ENCODE results near the gene CHGA. TPM values are rescaled to one million over a fixed set of nuclear protein-coding genes. Genes with fewer than 3 reads are reported as not detected.

The CHGA gene
- polyA plus RNA-seq, 1 experiment: not detected

DNA sequence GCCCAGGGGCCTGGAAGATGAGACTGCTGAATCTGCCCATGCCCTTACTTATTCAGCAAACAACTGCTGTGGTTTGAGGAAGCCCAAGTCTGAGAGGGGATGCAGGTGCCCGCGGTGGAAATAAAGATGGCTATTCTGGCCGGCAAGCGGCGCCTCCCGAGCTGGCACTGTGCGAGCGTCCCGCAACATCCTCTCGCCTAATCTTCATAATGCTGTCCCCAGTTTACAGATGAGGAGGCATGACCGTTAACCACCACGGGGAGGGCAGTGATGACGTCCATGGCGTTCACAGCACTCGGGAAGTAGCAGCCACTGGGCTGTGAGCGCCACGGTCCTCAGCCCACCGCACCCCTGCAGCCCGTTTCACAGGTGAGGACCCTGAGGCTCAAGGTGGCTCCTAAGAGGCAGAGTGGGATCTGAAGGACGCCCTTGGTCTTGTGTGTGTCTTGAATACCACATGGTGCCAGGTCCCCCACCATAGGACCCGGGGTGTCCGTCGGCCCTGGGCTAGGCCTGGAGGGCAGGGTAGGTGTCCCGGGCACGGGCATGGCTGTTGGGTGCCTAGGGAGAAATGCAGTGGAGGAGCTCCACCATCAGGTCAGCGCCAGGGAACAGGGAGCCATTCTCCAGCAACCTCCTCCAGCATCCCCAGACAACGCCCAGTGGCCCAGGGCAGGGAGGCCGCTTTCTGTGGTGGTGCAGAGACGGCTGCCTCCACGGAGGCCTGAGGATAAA, 20.2 kb downstream of the CHGA start:
- ChIA-PET CTCF (interaction anchor here (0.8 to 1.9 kb wide), 2 partner anchors 170 to 217 kb away, joined by 5 to 11 read pairs; no protein-coding TSS in a partner anchor), POLR2A (no interaction called here)
- H3K27ac ChIP-seq (ENCODE audit: low read depth, low read length): no peak overlapping the region

DNA sequence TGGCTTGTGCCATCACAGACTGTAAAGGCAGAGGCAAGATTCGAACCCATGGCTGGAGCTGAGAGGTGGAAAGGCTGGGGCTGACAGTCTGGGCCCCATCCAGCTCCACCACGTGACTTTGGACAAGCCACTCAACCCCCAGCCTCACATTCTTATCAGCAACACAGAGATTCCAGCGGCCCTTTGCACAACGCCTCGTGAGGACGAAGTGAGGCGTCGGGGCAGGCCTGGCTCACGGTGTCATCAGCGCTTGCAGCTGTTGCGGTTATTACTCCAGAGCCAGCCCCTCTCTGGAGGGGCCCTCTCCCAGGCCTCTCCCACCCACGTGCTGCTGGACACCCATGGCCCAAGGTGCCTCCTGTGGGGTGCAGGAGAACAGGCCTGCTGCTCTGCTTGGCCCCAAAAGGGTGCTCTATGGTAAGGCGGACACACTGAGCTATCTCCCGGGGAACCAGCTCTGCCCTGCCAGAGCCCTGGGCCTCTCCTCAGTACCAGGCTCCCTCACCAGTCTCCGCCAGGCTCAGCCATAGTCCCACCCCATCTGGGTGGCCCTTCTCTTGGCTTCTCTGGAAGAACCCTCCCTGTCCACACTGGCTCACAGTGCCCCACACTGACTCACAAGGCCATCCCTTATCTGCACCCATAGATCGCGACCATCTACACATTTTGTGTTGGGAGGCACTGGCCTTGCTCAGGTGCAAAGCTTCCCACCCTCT, 21.1 kb downstream of the CHGA start:
- Histone ChIP-seq H3K9me3 (ENCODE audit: control insufficient read depth, insufficient read depth, low read length) (no peaks in the 10 kb centered on the region; the same call in 1 of the 2 replicates), H3K27me3 (ENCODE audit: control insufficient read depth, insufficient read depth, low read length) (no peaks in the 10 kb centered on the region), H3K27ac (ENCODE audit: low read depth, low read length) (no peak overlapping the region), H3K4me3 (ENCODE audit: low read depth, low read length) (no peak overlapping the region)
- CTCF ChIA-PET: interaction anchor here (0.8 kb wide), 1 partner anchor 216 kb away, joined by 11 read pairs; no protein-coding TSS in a partner anchor
- TF ChIP-seq, protein P1, sequence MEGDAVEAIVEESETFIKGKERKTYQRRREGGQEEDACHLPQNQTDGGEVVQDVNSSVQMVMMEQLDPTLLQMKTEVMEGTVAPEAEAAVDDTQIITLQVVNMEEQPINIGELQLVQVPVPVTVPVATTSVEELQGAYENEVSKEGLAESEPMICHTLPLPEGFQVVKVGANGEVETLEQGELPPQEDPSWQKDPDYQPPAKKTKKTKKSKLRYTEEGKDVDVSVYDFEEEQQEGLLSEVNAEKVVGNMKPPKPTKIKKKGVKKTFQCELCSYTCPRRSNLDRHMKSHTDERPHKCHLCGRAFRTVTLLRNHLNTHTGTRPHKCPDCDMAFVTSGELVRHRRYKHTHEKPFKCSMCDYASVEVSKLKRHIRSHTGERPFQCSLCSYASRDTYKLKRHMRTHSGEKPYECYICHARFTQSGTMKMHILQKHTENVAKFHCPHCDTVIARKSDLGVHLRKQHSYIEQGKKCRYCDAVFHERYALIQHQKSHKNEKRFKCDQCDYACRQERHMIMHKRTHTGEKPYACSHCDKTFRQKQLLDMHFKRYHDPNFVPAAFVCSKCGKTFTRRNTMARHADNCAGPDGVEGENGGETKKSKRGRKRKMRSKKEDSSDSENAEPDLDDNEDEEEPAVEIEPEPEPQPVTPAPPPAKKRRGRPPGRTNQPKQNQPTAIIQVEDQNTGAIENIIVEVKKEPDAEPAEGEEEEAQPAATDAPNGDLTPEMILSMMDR (IDR thresholded peaks at IDR 0.05; ENCODE audit: low read depth, low read length): no peak
- POLR2A ChIA-PET: no interaction called here
- DNase-seq (ENCODE audit: low read depth, low spot score): no peak

More for the DNA sequence above, 20.2 kb downstream of the CHGA start:
- H3K27me3 ChIP-seq (ENCODE audit: control insufficient read depth, insufficient read depth, low read length): no peaks in the 10 kb centered on the region
- DNase-seq (ENCODE audit: low read depth, low spot score): no peak
- TF ChIP-seq, protein P1 (IDR thresholded peaks at IDR 0.05; ENCODE audit: low read depth, low read length): no peak
- no peaks in the 10 kb centered on the region; the same call in 1 of the 2 replicates for H3K9me3 ChIP-seq (ENCODE audit: control insufficient read depth, insufficient read depth, low read length)
- H3K4me3 ChIP-seq (ENCODE audit: low read depth, low read length): no peak overlapping the region

GRCh38 chr14:92944976-92945375, 22.0 kb downstream of the CHGA start:
- POLR2A ChIA-PET: no interaction called here
- Histone ChIP-seq H3K27ac (ENCODE audit: low read depth, low read length) (no peak overlapping the region), H3K9me3 (ENCODE audit: control insufficient read depth, insufficient read depth, low read length) (no peaks in the 10 kb centered on the region; the same call in 1 of the 2 replicates), H3K27me3 (ENCODE audit: control insufficient read depth, insufficient read depth, low read length) (no peaks in the 10 kb centered on the region), H3K4me3 (ENCODE audit: low read depth, low read length) (no peak overlapping the region)
- CTCF ChIA-PET: no interaction called here
- DNase-seq (ENCODE audit: low read depth, low spot score): no peak
- TF ChIP-seq, protein P1 (IDR thresholded peaks at IDR 0.05; ENCODE audit: low read depth, low read length): no peak

- no peaks in the 10 kb centered on the region; the same call in 1 of the 2 replicates for H3K9me3 ChIP-seq (ENCODE audit: control insufficient read depth, insufficient read depth, low read length)
- CTCF ChIA-PET: interaction anchor here (1.0 kb wide), 1 partner anchor 65 kb away, joined by 3 read pairs; no protein-coding TSS in a partner anchor
- TF ChIP-seq, protein P1 (IDR thresholded peaks at IDR 0.05; ENCODE audit: low read depth, low read length): no peak
- DNase-seq (ENCODE audit: low read depth, low spot score): no peak
- no peaks in the 10 kb centered on the region for H3K27me3 ChIP-seq (ENCODE audit: control insufficient read depth, insufficient read depth, low read length)
- POLR2A ChIA-PET: no interaction called here
- H3K27ac ChIP-seq (ENCODE audit: low read depth, low read length): no peak overlapping the region
- no peak overlapping the region for H3K4me3 ChIP-seq (ENCODE audit: low read depth, low read length)
Observed at GRCh38 chr14:92945544-92945943, 22.6 kb downstream of the CHGA start.

Measured in AG04450 (cell line).